Ascending aorta (tissue), 2 donors: ENCODE measurements around the gene ATP6V0E1. TPM values are rescaled to one million over a fixed set of nuclear protein-coding genes. Genes with fewer than 3 reads are reported as not detected.

Experiments
- DNase-seq, 2 donors: peaks; one replicate each; pipeline ENCODE4 v3.0.0-alpha.2; 2019; ENCODE audit warnings: low spot score in 2 of 2
- H3K27ac ChIP-seq, 2 donors: fragments of 200-600 bp; sonication (generic); one replicate each; pipeline ENCODE4 v1.5.1; 2016 to 2017; ENCODE audit warnings: mild to moderate bottlenecking in 1 of 2
- H3K27me3 ChIP-seq: fragments of 200-600 bp; sonication (generic); one replicate; pipeline ENCODE4 v1.5.1; 2017
- H3K36me3 ChIP-seq, 2 donors: fragments of 200-600 bp; sonication (generic); one replicate each; pipeline ENCODE4 v1.5.1; 2016
- H3K4me1 ChIP-seq, 2 donors: fragments of 200-600 bp; sonication (generic); one replicate each; pipeline ENCODE4 v1.5.1; 2016 to 2017; ENCODE audit warnings: mild to moderate bottlenecking in 1 of 2
- H3K4me3 ChIP-seq, 2 donors: fragments of 200-600 bp; sonication (generic); one replicate each; pipeline ENCODE4 v1.5.1; 2016 to 2017; ENCODE audit warnings: mild to moderate bottlenecking in 1 of 2
- H3K9me3 ChIP-seq, 2 donors: fragments of 200-600 bp; sonication (generic); one replicate each; pipeline ENCODE4 v1.5.1; 2016
- CTCF ChIP-seq, 3 experiments: fragments of 200-600 bp in 2 of 3; fragments of 450-650 bp in 1 of 3; sonication (generic) in 2 of 3; IDR thresholded peaks; one replicate each; pipeline ENCODE4 v1.5.1; 2016 to 2019; ENCODE audit warnings: antibody characterized with exemption in 3 of 3, mild to moderate bottlenecking in 1 of 3, moderate library complexity in 1 of 3
- intact Hi-C: fragments of 100-400 bp; cut with DNase I; formaldehyde crosslinking; loops from one replicate; pipeline ENCODE4 v1.15.1; 2023
- total RNA-seq: library from RNA; depleted of rRNA; stranded (reverse); fragments of >200 nt; gene quantifications from one replicate; pipeline ENCODE4 v1.1.0, GENCODE V29; 2016

Gene ATP6V0E1
- total RNA-seq, 1 donor from 2014 or later: 62.6 TPM

GRCh38 chr5:172979778-172980177 lies 3.8 kb upstream of the ATP6V0E1 start:
- intact Hi-C loops: loop anchor here (5.0 kb wide), 1 partner anchor 303 kb away; no protein-coding TSS in a partner anchor
- TF ChIP-seq CTCF (IDR thresholded peaks at IDR 0.05): no peak

GRCh38 chr5:172981931-172982330 lies 1.6 kb upstream of the ATP6V0E1 start:
- intact Hi-C loops: loop anchor here (2.0 to 5.0 kb wide), 3 partner anchors 23 to 300 kb away; partner anchors contain the start of gene RPL26L1
- DNase-seq: no peak
- H3K27me3 ChIP-seq: no peaks in the 10 kb centered on the region
- H3K27ac ChIP-seq: no peak overlapping the region
- peaks cover 3 to 7% of the 10 kb centered on the region in 2 donors for H3K36me3 ChIP-seq
- no peak overlapping the region for H3K4me3 ChIP-seq
- H3K9me3 ChIP-seq: no peaks in the 10 kb centered on the region
- TF ChIP-seq CTCF (IDR thresholded peaks at IDR 0.05): no peak
- peaks cover 8 to 12% of the 10 kb centered on the region in 2 donors for H3K4me1 ChIP-seq

More at GRCh38 chr5:172979778-172980177, 3.8 kb upstream of the ATP6V0E1 start:
- no peaks in the 10 kb centered on the region for H3K9me3 ChIP-seq
- H3K4me3 ChIP-seq: no peak overlapping the region
- H3K27ac ChIP-seq: no peak overlapping the region
- no peaks in the 10 kb centered on the region for H3K27me3 ChIP-seq
- H3K4me1 ChIP-seq: peaks cover 2 to 7% of the 10 kb centered on the region in 2 donors
- H3K36me3 ChIP-seq: no peaks in the 10 kb centered on the region
- no peak for DNase-seq

GRCh38 chr5:172984244-172984953 lies 828 bp downstream of the ATP6V0E1 start:
- no peaks in the 10 kb centered on the region for H3K27me3 ChIP-seq
- H3K4me1 ChIP-seq: peaks cover 8 to 14% of the 10 kb centered on the region in 2 donors
- peak; percentile 16 to 52 (median 48) for TF ChIP-seq CTCF (IDR thresholded peaks at IDR 0.05)
- peak; percentile 39 to 92 for DNase-seq
- peak overlapping the region; percentile 73 to 93 for H3K4me3 ChIP-seq
- H3K9me3 ChIP-seq: no peaks in the 10 kb centered on the region
- H3K27ac ChIP-seq: peak overlapping the region; percentile 92 to 98
- intact Hi-C loops: loop anchor here (5.0 kb wide), 1 partner anchor 298 kb away; no protein-coding TSS in a partner anchor
- peaks cover 10% of the 10 kb centered on the region in 2 donors for H3K36me3 ChIP-seq

- peak overlapping the region in 1 of 2 donors; percentile 35 for H3K27ac ChIP-seq
- H3K9me3 ChIP-seq: no peaks in the 10 kb centered on the region
- DNase-seq: no peak
- peaks cover 10% of the 10 kb centered on the region in 2 donors for H3K36me3 ChIP-seq
- peak overlapping the region; percentile 10 to 93 for H3K4me3 ChIP-seq
- no peaks in the 10 kb centered on the region for H3K27me3 ChIP-seq
- intact Hi-C loops: no loop called here
- H3K4me1 ChIP-seq: peaks cover 8 to 14% of the 10 kb centered on the region in 2 donors
- TF ChIP-seq CTCF (IDR thresholded peaks at IDR 0.05): no peak
Observed at GRCh38 chr5:172985596-172985995, 2.0 kb downstream of the ATP6V0E1 start.

- Histone ChIP-seq H3K36me3 (peaks cover 10 to 16% of the 10 kb centered on the region in 2 donors), H3K9me3 (no peaks in the 10 kb centered on the region), H3K4me3 (no peak overlapping the region), H3K4me1 (peaks cover 6 to 8% of the 10 kb centered on the region in 2 donors), H3K27me3 (no peaks in the 10 kb centered on the region), H3K27ac (no peak overlapping the region)
- DNase-seq: no peak
- intact Hi-C loops: no loop called here
- no peak for TF ChIP-seq CTCF (IDR thresholded peaks at IDR 0.05)
Observed at GRCh38 chr5:172988276-172988675, 4.7 kb downstream of the ATP6V0E1 start.
